Measurements from ENCODE around the gene TBC1D17.

Gene TBC1D17

GRCh38 chr19:49869009-49869483, 8.5 kb upstream of the TBC1D17 start:
- H3K4me3 ChIP-seq (IDR thresholded peaks at IDR 0.05; ENCODE audit: insufficient read depth, low read depth, low read length) = no peak overlapping the region
- H3K79me2 ChIP-seq (ENCODE audit: insufficient read depth, low read depth) = peaks cover 8% of the 10 kb centered on the region; the same call in 1 of the 2 replicates
- no peaks in the 10 kb centered on the region for H4K20me1 ChIP-seq (ENCODE audit: insufficient read depth)
- peaks cover 5% of the 10 kb centered on the region; the same call in 1 of the 2 replicates for H3K36me3 ChIP-seq (ENCODE audit: insufficient read depth)
- TF ChIP-seq, protein P1, sequence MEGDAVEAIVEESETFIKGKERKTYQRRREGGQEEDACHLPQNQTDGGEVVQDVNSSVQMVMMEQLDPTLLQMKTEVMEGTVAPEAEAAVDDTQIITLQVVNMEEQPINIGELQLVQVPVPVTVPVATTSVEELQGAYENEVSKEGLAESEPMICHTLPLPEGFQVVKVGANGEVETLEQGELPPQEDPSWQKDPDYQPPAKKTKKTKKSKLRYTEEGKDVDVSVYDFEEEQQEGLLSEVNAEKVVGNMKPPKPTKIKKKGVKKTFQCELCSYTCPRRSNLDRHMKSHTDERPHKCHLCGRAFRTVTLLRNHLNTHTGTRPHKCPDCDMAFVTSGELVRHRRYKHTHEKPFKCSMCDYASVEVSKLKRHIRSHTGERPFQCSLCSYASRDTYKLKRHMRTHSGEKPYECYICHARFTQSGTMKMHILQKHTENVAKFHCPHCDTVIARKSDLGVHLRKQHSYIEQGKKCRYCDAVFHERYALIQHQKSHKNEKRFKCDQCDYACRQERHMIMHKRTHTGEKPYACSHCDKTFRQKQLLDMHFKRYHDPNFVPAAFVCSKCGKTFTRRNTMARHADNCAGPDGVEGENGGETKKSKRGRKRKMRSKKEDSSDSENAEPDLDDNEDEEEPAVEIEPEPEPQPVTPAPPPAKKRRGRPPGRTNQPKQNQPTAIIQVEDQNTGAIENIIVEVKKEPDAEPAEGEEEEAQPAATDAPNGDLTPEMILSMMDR (conservative IDR thresholded peaks at IDR 0.05; ENCODE audit: low read depth, low read length) = no peak
- no peak overlapping the region for H3K27ac ChIP-seq
- peak overlapping the region; percentile 67 for H3K4me2 ChIP-seq
- no peak overlapping the region for H2AFZ ChIP-seq (ENCODE audit: low read depth)
- no peak overlapping the region for H3K9ac ChIP-seq
- no peaks in the 10 kb centered on the region for H3K27me3 ChIP-seq (ENCODE audit: insufficient read depth, low read depth)
- H3K4me1 ChIP-seq (ENCODE audit: low read depth, poor library complexity, severe bottlenecking) = peaks cover 37% of the 10 kb centered on the region

DNA sequence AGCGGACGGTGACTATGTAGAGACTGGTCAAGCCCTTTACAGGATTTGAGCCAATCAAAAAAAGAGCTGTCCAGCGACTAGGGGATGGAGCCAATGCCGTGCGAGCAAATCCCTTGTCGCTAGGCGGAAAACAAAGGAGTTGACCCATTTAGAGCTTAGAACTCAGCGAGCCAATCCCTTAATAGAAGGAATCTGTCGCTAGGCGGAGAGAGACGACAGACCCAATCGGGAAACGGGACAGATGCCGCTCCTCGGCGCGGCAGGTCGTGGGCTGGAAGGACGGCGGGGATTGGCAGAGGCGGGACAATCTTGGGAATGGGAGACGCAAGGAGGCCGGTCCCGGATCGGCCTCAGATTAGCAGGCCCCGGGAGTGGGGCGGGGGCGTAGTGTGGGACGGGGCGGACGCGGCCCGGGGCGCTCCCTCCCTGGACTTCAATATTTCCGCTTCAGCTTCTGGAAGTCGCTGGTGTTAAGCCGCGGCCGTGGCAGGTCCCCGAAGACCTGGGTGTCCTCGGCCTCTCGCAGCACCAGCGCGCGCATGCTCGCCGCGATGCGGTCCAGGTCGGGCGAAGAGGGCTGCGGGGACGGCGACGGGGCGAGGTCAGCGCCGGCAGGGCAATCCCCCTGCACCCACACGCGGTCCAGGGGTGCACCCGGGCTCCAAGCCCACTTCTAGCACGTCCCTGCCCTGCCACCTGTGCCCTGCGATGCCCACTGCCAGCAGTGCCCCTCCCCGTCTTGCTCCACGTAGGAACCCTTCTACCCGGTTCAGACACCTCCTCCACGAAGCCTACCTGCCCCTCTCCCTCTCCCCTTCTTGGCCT, 7.8 kb upstream of the TBC1D17 start:
- H3K9ac ChIP-seq = peak overlapping the region; percentile 42; the same call in 1 of the 2 replicates
- peak overlapping the region; percentile 55 for H3K27ac ChIP-seq
- no peaks in the 10 kb centered on the region for H4K20me1 ChIP-seq (ENCODE audit: insufficient read depth)
- peaks cover 37% of the 10 kb centered on the region for H3K4me1 ChIP-seq (ENCODE audit: low read depth, poor library complexity, severe bottlenecking)
- H2AFZ ChIP-seq (ENCODE audit: low read depth) = peak overlapping the region; percentile 41; the same call in 1 of the 2 replicates
- peak overlapping the region; percentile 93 for H3K4me2 ChIP-seq
- peaks cover under 1% of the 10 kb centered on the region; the same call in 1 of the 2 replicates for H3K36me3 ChIP-seq (ENCODE audit: insufficient read depth)
- TF ChIP-seq, protein P1 (conservative IDR thresholded peaks at IDR 0.05; ENCODE audit: low read depth, low read length) = no peak; the same call in 1 of the 2 replicates
- H3K79me2 ChIP-seq (ENCODE audit: insufficient read depth, low read depth) = peaks cover 15% of the 10 kb centered on the region
- no peak overlapping the region for H3K4me3 ChIP-seq (IDR thresholded peaks at IDR 0.05; ENCODE audit: insufficient read depth, low read depth, low read length)
- H3K27me3 ChIP-seq (ENCODE audit: insufficient read depth, low read depth) = no peaks in the 10 kb centered on the region

- peaks cover 42% of the 10 kb centered on the region for H3K4me1 ChIP-seq (ENCODE audit: low read depth, poor library complexity, severe bottlenecking)
- peak overlapping the region; percentile 55 for H3K27ac ChIP-seq
- H3K36me3 ChIP-seq (ENCODE audit: insufficient read depth) = no peaks in the 10 kb centered on the region
Measured at GRCh38 chr19:49870309-49870901, 7.1 kb upstream of the TBC1D17 start.

DNA sequence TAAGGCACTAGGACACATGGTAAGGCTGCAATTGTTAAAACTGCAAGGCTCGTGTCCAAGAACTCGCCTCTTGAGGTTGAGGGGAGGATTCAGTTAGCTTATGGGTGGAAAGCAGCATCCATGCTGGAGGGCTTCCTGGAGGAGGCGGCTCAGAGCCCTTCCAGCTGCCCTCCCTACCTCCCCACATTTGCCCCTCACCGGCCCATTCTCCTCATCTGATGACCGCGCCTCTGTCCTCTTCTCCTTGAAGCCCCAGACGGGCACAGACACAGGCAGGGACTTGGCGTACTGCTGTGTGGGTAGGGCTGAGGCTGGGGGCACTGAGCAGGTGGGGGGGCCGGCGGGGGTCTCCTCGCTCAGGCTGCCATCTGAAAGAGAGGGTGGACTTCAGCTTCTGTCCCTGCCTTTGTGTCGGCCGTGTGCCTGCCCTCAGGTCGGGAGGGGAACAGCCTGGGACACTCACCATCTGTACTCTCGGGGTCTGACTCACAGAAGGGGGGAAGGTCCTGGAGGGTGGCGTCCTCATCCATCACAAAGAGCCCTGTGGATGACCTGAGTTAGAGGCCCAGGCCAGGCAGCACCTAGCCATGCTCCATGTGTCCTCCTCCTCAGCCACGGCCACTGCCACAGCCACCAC, 6.0 kb upstream of the TBC1D17 start:
- H4K20me1 ChIP-seq (ENCODE audit: insufficient read depth) = no peaks in the 10 kb centered on the region
- H3K27me3 ChIP-seq (ENCODE audit: insufficient read depth, low read depth) = no peaks in the 10 kb centered on the region
- no peak overlapping the region for H3K9ac ChIP-seq
- H2AFZ ChIP-seq (ENCODE audit: low read depth) = no peak overlapping the region
- no peaks in the 10 kb centered on the region for H3K36me3 ChIP-seq (ENCODE audit: insufficient read depth)
- peaks cover 35% of the 10 kb centered on the region for H3K4me1 ChIP-seq (ENCODE audit: low read depth, poor library complexity, severe bottlenecking)
- H3K27ac ChIP-seq = no peak overlapping the region
- H3K79me2 ChIP-seq (ENCODE audit: insufficient read depth, low read depth) = peaks cover 24% of the 10 kb centered on the region
- no peak overlapping the region for H3K4me3 ChIP-seq (IDR thresholded peaks at IDR 0.05; ENCODE audit: insufficient read depth, low read depth, low read length)
- no peak overlapping the region for H3K4me2 ChIP-seq
- TF ChIP-seq, protein P1 (conservative IDR thresholded peaks at IDR 0.05; ENCODE audit: low read depth, low read length) = no peak

More at GRCh38 chr19:49870309-49870901, 7.1 kb upstream of the TBC1D17 start:
- Histone ChIP-seq H3K27me3 (ENCODE audit: insufficient read depth, low read depth) (no peaks in the 10 kb centered on the region), H3K4me2 (peak overlapping the region; percentile 93), H2AFZ (ENCODE audit: low read depth) (peak overlapping the region; percentile 41; the same call in 1 of the 2 replicates), H3K4me3 (IDR thresholded peaks at IDR 0.05; ENCODE audit: insufficient read depth, low read depth, low read length) (no peak overlapping the region), H3K9ac (peak overlapping the region; percentile 42; the same call in 1 of the 2 replicates), H4K20me1 (ENCODE audit: insufficient read depth) (no peaks in the 10 kb centered on the region), H3K79me2 (ENCODE audit: insufficient read depth, low read depth) (peaks cover 22% of the 10 kb centered on the region)
- TF ChIP-seq, protein P1 (conservative IDR thresholded peaks at IDR 0.05; ENCODE audit: low read depth, low read length) = no peak
